Middle frontal gyrus (tissue), 1 donor: ENCODE results near the gene CCNL1.

ENCODE experiments used
- DNase-seq: peaks from one replicate; pipeline ENCODE4 v3.0.0-alpha.2; 2015; ENCODE audit warnings: low spot score; ENCODE audit errors: extremely low spot score

The CCNL1 gene

DNA sequence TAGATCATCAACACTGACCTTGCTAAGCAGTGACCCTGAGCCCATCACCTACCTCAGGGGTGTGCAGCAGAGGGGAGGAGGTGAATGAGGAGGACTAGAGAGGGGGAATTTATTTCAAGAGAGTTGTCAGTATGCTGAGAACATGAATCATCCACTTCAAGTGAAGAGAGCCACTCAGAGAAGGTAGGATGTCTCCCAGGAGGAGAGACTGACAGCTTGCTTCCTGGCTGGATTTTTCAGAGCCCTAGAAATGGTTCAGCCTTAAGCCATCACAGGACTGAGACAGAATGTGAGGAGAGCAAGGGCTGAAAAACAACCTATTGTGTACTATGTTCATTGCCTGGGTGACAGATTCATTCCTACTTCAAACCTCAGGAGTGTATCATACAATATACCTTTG, 34.8 kb downstream of the CCNL1 start:
- DNase-seq, result no peak

DNA sequence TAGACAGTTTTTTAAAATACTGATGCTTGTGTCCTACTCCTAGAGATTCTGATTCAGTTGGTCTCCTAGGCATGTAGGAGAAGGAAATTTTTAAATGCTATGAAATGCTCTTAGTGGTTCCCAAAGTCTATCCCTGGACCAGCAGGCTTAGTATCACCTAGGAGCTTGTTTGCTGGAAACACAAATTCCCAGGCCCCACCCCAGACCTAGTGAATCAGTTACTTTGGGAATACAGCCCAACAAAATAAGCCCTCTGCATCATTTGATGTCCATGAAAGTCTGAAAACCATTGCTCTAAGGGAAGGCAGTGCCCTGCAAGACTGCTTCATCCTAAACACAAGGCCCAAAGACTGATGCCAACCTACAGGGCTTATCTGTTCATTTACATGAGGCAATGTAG, 36.3 kb downstream of the CCNL1 start:
- no peak for DNase-seq

DNA sequence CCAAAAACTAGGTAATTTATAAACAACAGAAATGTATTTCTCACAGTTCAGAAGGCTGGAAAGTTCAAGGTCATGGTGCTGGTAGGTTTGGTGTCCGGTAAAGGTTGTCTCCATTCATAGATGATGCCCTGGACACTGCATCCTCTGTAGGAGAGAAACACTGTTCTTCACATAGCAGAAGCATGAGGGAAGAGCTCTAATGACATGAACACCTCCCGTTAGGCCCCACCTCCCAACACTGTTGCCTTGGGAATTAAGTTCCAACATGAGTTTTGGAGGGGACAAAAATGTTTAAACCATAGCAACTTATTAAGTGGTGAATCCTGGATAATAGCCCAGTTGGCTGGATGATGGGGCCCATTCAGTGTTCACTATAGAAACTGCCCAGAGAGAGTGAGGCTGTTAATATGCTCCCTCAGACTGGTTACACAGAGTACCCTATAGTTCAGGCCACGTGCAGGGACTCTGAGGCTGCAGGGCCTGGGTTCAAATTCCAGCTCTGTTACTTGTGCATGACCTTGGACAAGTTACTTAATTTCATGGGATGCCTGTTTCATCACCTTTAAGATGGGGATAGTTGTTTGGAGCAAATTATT, 37.0 kb downstream of the CCNL1 start:
- DNase-seq, result no peak

DNA sequence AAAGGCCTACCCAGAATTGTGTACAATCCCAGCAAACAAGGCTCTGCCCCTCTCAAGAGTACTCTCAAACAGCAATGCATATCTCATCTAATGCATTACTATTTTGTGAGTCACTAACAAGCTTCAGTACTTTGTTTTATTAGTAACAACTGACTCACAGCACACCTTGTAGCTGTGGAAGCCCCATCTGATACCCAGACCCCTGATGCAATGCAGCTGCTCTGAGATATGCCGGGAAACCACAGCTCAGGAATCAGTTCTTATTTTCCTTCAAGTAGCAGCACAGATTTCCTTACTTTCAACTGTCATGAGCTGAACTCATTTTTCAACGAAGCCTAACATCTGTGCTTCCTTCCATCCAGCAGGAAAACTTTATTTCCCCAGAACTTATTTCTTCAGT, 37.8 kb downstream of the CCNL1 start:
- no peak for DNase-seq

DNA sequence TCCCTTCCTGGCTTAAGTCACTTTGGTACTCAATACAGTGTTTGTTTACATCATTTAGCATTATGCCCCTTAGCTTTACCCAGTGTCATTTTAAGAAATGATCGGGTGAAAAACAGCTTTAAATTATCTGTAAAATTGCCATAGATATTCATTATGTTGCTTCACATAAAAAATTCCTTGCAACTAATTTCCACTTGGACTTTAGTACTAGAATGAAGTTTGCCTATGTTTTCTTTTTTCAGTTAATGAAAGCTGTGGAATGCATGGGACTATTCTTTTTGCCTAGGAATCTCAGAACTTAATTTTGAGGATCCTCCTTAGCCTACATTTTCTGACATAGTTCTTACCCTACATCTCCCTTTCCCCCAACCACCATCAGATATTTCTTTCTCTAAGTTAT, 38.4 kb downstream of the CCNL1 start:
- no peak for DNase-seq

DNA sequence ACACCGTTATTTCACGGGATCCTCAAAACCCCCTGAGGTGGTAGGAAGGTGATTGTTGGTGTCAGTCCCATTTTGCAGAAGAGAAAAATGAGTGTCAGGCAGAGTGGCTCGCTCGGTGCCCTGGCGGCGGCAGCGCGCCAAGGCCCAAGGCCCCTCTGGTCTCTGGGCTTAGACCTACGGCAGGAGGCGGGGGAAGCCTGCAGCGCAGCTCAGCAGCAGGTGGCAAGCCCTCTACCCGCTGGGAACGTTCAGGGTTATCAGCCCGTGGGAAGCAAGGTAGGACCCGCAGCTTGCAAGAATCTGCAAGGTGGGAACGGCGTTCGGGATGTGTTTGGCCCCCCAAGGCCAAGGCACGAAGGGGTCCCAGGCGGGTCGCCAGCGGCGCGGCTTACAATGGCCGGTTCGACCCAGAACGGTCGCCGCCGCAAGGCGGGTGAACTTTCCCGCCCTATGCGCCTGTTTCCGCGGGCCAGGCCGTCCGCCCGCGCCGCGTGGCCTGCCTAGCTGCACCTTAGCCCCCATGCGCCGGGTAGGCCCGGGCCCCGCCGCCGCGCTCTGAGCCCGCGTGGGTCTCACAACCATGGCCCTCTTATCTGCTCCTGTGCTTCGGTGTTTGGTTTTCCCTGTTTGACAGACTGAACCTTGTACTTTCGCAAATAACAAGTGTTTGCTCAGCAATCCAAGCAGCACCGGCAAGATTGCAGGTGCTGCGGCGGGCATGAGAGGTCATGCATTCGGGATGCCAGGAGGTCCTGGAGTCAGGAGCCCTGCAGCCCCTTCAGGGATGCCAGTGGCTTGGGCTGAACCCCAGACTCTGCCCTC, 39.7 kb downstream of the CCNL1 start:
- no peak for DNase-seq

DNA sequence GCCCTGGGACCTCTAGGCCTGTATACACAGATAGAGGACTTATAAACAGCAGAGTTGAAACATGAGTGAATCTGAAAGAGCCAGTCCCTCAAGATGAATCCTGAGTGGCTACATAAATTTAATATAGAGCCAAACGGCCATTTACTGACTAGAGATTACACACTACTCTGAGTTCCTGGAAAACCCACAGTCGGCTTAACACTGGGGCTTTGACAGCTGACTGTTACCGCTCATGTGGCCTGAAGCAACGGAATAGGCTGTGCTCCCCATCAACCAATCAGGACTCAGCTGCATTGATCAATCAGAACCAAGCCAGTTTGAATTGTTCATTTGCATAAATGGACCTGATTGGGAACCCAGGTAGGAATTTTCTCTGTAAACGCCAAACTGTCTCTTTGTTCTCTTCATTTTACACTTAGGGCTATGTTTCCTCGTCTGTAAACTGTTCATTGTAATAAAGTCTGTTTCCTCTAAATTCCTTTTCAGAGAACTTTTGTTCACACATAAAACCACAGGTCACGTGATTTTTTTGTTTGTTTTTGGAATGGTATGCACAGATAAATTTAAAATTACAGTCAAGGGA, 40.5 kb downstream of the CCNL1 start:
- DNase-seq, result no peak

DNA sequence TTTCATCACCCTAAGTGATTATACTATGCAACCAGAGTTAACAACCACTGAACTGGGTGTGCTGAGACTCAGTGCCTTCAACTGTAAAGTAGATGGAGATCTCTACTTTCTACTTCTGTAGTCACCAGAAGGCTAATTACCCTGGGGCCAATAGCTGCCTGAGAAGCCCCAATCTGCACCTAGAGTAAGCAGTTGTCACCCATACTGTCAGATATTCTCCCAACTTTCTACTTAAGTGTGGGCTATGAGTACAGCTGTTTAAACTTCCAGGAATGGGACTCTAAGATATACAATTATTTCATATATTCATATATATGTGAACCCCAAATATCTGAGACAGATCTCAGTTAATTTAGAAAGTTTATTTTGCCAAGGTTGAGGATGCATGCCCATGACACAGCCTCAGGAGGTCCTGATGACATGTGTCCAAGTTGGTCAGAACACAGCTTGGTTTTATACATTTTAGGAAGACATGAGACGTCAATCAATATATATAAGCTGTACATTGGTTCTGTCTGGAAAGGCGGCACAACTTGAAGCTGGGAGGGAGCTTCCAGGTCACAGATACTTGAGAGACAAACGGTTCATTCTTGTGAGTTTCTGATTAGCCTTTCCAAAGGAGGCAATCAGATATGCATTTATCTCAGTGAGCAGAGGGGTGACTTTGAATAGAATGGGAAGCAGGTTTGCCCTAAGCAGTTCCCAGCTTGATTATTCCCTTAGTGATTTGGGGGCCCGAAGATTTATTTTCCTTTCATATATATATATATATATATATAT, 41.9 kb downstream of the CCNL1 start:
- no peak for DNase-seq

DNA sequence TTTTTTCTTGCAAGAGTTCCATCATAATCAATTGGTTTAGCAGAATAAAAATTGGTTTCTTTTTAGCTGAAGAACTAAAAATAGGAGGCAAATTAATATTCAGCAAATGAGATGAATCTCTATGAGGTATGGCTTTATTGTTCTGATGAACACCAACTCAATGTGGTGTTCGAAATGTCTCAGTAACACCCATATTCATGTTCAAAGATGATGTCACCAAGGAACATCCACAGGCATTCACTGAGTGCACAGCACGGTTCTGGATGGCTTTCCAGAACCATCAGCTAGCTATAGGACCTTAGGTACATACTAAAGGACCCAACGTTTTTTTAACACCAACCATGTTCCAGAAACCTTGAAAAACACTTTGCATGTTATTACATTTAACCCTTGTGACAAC, 42.7 kb downstream of the CCNL1 start:
- DNase-seq, result no peak

DNA sequence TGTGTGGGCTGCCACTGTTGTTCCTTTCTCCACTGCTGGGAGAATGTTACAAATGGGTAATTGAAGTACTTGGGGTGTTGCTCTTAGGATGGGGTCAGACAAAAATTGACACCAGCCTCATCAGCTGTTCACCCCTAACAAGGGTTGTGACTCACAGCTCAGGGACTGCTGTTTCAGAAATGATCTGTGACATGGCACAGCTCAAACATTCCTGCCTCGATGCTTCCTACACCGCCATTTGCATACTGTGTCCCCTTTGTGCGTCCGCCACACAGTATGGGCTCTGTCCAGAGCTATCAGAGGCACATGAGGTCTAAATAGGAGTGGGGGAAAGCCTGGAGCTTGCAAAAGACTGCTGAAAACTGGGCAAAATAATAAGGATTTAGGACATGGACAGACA, 43.9 kb downstream of the CCNL1 start:
- no peak for DNase-seq

DNA sequence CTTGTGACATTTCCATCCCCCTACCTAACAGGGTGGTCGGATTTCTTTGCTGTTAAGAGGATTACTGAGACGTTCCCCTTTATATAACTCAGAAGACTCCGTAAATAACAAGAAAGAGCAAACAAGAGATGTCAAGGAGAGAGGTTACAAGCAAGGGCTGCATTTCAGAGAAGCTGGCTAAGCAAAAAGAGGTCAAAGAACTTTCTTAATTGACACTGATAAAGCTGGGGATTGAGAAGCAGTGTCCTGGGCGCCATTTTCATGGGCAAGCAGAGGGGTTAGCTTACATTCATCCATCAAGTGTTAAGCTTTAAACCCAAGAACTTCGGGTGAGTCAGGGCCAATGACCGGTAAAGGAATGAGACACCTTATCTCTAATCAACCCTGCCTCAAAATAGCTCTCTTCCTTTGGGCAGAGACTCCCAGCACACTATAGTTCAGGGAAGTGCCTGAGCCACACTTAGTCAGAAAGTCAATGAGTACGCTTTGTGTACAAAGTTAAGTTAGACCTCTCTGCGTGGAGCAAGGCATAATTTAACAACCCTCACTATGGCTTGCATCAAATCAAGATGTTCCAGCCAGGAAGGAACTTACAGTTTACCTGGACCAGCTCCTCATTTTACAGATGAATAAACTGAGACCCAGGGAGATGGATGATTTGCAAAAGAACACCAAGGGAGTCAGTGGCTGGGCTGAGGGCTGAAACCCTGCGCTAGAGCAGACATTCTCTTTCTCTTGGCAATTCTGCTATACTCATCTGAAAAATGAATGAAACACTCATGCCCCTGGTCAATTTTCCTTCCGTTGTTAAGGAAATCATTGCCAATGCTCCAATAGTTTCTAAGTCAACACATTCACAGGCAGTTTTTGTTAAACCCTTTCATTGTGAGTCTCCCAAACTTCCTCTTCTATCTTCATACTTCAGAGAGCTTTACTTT, 44.6 kb downstream of the CCNL1 start:
- no peak for DNase-seq

DNA sequence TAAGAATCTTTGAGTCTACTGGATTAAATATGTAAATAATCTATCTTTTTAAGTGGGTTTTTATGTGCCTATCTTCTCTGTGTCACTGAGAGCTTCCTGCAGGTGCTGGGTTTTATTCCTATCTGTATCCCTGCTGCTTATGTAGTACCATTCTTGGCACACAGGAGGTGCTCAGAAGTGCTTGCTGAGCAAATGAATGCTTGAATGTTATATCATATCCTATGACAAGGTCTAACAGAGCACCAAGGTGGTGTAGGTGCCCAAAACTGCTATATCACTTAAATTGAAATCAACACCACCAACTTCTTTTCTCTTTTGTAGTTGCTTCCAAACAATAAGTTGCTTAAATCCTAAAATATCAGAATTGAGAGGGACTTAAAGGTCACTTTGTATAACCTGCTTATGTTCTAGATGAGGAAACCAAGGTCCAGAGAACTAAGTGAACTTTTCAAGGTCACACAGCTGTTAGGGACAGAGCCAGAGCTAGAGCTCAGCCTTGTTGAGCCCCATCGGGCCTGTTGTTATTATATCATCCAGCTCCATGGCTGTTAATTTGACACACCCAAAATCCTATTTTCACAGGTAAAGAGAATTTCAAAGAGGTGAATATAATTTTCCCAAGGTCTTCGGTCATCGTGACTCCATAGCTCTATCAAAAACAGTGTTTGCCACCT, 46.0 kb downstream of the CCNL1 start:
- DNase-seq, result no peak

DNA sequence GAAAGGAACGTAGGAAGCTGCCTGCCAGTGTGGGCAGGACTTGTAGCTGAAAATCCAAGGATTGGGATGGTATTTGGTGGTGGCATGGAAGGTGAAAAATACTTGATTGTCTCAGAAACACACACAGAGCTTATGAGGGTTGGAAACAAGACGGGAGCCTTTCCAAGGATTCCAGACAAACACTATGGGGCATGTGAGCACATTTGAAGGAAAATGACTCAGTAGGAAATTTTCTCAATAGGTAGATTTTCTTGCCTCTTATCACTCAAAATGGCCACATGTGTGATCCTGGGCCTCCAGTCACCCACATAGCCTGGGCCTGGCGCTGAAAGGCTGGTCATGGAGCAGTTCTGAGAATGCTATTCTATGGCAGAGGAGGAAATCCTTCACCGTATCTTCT, 47.4 kb downstream of the CCNL1 start:
- no peak for DNase-seq

DNA sequence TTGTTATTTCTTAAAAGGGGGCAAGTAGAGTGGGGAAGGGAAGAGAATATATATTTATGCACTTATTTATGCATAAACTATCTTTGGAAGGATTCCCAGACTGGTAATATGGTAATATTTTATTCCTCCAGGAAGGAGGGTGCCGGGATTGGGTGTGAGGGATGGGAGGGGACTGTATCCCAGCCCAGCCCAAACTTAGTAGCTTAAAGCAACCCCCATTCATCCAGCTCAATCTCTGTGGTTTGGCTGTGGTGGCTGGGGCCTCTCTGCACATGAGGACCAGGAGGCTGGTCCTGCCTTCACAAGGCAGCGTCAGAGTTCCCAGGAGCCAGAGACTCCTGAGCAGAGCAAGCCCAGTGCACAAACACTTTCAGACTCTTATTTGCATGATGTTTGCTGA, 48.4 kb downstream of the CCNL1 start:
- DNase-seq, result no peak

DNA sequence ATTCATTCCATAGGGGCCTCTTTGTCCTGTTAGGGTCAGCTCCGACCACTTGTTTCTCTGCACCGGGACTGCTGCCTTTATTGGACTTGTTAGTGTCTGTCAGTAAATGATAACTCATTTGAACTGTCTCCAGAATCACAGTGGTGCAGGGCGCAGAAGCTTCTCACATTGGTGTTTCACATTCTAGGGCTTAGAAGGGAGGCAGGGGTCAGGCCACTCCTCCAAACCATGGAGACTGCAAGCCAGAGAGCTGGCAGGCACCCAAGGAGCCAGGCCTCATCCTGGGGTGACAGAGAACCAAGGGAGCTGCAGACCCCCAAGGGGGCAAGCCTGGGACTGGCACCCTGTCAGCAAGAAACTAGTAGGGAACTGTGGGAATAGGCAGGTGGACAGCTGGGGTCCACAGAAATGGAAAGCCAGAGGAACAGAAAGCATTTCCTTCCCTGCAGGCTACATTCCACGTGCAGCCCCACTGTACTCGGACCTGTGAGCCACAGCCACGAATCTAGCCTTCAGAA, 49.1 kb downstream of the CCNL1 start:
- DNase-seq, result no peak

DNA sequence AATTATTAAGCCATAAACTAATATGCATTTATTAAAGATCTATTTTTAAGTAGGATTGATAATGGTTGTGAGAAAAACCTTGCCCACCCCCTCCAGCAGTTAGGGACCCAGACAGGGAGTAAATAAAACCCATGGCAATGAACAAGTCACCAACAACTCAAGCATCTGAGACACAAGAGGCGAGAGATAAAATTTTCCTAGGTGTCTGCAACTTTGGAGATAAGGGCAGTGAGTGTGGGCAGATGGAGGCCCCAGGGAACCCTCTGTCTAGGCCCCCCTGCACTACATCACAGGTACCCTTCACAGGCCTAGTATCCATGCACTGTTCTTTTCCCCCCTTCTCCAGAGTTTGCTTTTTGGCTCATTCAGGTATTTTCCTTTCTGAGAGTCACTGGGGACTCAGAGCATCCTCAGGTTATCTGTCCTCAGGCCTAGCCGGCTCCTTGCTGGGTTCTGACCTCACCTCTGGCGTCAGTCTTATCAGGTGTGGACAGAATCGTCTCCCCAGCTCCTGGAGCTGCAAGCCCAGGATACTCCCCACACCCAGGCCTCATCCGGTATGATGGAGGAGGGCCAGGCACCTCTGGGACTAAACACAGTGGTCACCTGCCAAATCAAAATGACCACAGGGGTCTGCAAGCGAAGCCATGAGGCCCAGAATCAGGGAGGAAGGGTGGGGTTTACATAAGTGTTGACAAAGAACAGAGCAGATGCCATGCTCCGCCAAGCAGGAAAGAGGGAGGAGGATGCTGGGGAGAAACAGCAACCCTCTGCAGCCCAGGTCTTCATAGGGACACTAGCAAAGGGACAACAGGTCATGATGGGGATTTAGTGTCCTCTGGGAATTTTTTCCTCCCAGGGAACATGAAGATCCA, 50.4 kb downstream of the CCNL1 start:
- DNase-seq, result no peak

DNA sequence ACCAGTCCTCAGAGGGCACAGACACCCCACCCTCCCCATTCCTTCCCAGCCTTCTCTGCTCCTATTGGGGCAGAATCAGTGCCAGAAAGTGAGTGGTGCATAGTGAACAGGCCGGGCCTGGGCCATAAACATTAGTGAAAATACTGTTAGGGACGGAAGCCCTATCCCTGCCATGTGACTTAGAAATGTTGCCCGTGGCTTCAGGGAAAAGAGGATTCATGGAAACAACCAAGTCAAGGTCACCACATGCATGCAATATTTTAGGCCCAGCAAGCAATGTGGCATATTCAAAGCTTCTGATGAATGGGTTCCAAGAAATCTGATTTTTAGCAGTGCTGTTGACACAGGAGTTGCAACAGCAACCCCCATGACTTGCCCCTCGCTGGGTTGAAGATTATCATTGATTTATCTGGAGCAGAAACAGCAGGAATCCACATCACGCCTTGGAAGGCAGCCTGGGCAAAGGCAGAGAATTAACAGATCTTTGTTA, 52.3 kb downstream of the CCNL1 start:
- no peak for DNase-seq

DNA sequence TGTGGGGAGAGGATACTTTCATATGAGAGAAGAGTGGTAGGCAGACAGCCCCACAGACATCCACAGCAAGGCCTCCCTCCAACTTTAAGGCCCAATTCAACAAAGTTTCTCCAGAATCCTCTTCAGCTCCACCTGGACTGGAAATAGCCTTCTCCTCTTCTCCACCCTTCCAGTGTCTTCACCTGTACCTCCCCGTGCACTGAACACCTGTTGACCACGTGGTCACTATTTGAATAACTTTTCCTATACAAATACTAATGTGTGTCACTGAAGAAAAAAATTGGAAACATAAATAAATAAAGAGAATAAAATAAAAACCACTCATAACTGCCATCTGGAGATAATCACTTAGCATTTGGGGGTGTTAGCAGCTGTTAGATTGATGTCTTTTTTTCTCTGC, 52.9 kb downstream of the CCNL1 start:
- no peak for DNase-seq
